K562 (cell line): Measurements from ENCODE around the gene ARNT2. TPM values are rescaled to one million over a fixed set of nuclear protein-coding genes. Genes with fewer than 3 reads are reported as not detected.

Experiments used
- ATAC-seq: fragments of 200-7000 bp; cut with Tn5 transposase; 3 replicates; pipeline ENCODE4 v1.9.1; 2020; ENCODE audit warnings: moderate library complexity
- BruUV-seq: library from RNA; stranded (reverse); fragments of 400-500 nt; replicated peaks from 2 replicates; lab custom pipeline; 2021; lab: Mats Ljungman, UMichigan
- CTCF ChIA-PET: fragments of 300-600 bp; formaldehyde crosslinking; extraction: SDS; loops from one replicate; lab custom pipeline; 2021; ENCODE audit warnings: low intra/inter-chr PET ratio; lab: Yijun Ruan, JAX
- POLR2A ChIA-PET: fragments of 300-600, 350-650 bp; sonication (Branson Sonifier 250); formaldehyde crosslinking; extraction: SDS; loops from one replicate; lab custom pipeline; 2021; ENCODE audit warnings: antibody characterized with exemption, inconsistent platforms; lab: Yijun Ruan, JAX
- DNase-seq, 4 experiments: peaks; one replicate each; pipeline versions ENCODE4 v3.0.0 to v3.0.0-alpha.2; 2011 to 2018; ENCODE audit warnings: low spot score in 3 of 4, mixed read lengths in 3 of 4; ENCODE audit errors: extremely low read depth in 1 of 4
- FAIRE-seq: peaks from 2 replicates; lab custom pipeline; 2011; peaks lifted over from hg19 to GRCh38; lab: Jason Lieb, UNC
- H2AFZ ChIP-seq: 2 replicates; pipeline ENCODE4 v1.6.0; 2011; ENCODE audit warnings: low read depth, low read length, control low read depth, inconsistent platforms
- H3K27ac ChIP-seq: fragments of 200-600 bp; 3 replicates; pipeline ENCODE4 v1.8.0; 2011; ENCODE audit warnings: low read depth, mild to moderate bottlenecking, control low read depth, inconsistent platforms, low read length, moderate library complexity, mixed read lengths; ENCODE audit errors: extremely low read depth
- H3K27me3 ChIP-seq, 2 experiments: fragments of 300-600 bp in 1 of 2; 2 replicates in 1 of 2; 3 replicates in 1 of 2; pipeline versions ENCODE4 v1.6.0 to v1.8.0; 2011; ENCODE audit warnings: inconsistent platforms in 2 of 2, low read length in 2 of 2, mild to moderate bottlenecking in 1 of 2, mixed read lengths in 1 of 2, moderate library complexity in 1 of 2; ENCODE audit not compliant: control insufficient read depth in 2 of 2, insufficient read depth in 2 of 2
- H3K36me3 ChIP-seq: fragments of 300-600 bp; 3 replicates; pipeline ENCODE4 v1.8.0; 2011; ENCODE audit warnings: mild to moderate bottlenecking, low read length, inconsistent platforms; ENCODE audit not compliant: control insufficient read depth, insufficient read depth
- H3K4me1 ChIP-seq, 2 experiments: fragments of 200-600 bp in 1 of 2; replicated peaks in 1 of 2; 2 replicates in 1 of 2; 3 replicates in 1 of 2; pipeline versions ENCODE4 v1.5.1 to v1.8.0; 2011; ENCODE audit warnings: inconsistent platforms in 2 of 2, low read length in 2 of 2, mild to moderate bottlenecking in 1 of 2, mixed read lengths in 1 of 2, moderate library complexity in 1 of 2; ENCODE audit not compliant: control insufficient read depth in 2 of 2, insufficient read depth in 2 of 2
- H3K4me2 ChIP-seq: 2 replicates; pipeline ENCODE4 v1.6.1; 2011; ENCODE audit warnings: low read length, control low read depth, inconsistent platforms, mixed read lengths; ENCODE audit not compliant: insufficient read depth
- H3K4me3 ChIP-seq: fragments of 200-600 bp; sonication (generic), shearing (Covaris generic); 2 replicates; pipeline ENCODE4 v1.5.1; 2016; ENCODE audit warnings: control low read depth, inconsistent platforms
- H3K79me2 ChIP-seq: fragments of 200-600 bp; 3 replicates; pipeline ENCODE4 v1.8.0; 2011; ENCODE audit warnings: low read length, inconsistent platforms; ENCODE audit not compliant: control insufficient read depth, insufficient read depth
- H3K9ac ChIP-seq, 2 experiments: 2 replicates each; pipeline versions ENCODE4 v1.6.0 to v1.6.1; 2011; ENCODE audit warnings: low read depth in 2 of 2, low read length in 2 of 2, control low read depth in 1 of 2, inconsistent platforms in 1 of 2, mild to moderate bottlenecking in 1 of 2, mixed read lengths in 1 of 2; ENCODE audit not compliant: insufficient read depth in 1 of 2
- H3K9me1 ChIP-seq: one replicate; pipeline ENCODE4 v1.6.0; 2011; ENCODE audit warnings: inconsistent platforms, mild to moderate bottlenecking, low read length, moderate library complexity; ENCODE audit not compliant: control insufficient read depth, insufficient read depth
- H3K9me3 ChIP-seq: replicated peaks from 2 replicates; pipeline ENCODE4 v1.5.1; 2011; ENCODE audit warnings: low read depth, low read length, inconsistent platforms; ENCODE audit not compliant: control insufficient read depth, insufficient read depth
- H4K20me1 ChIP-seq: replicated peaks from 2 replicates; pipeline ENCODE4 v1.6.1; 2011; ENCODE audit warnings: low read length, inconsistent platforms, mixed read lengths; ENCODE audit not compliant: control insufficient read depth, insufficient read depth
- ETV1 ChIP-seq: fragments of 450-650 bp; conservative IDR thresholded peaks from 2 replicates; pipeline ENCODE4 v1.6.1; 2016; ENCODE audit warnings: missing genetic modification characterization, control low read depth, low read depth, missing compliant biosample characterization
- WGBS: fragments of 100-300 bp; shearing (Covaris generic); methylation state at CpG from one replicate; pipeline ENCODE4 v1.1.6; 2016; ENCODE audit warnings: low coverage, mixed read lengths; ENCODE audit not compliant: insufficient coverage; ENCODE audit errors: missing lambda C conversion rate; 5-methylcytosine and 5-hydroxymethylcytosine counted together
- in situ Hi-C: fragments of 300-500 bp; cut with MboI; formaldehyde crosslinking; loops from 4 replicates; pipeline ENCODE4 v1.15.0; 2018; ENCODE audit warnings: inconsistent platforms, mixed read lengths
- intact Hi-C: fragments of 100-400 bp; cut with micrococcal nuclease; formaldehyde crosslinking; loops from 2 replicates; pipeline ENCODE4 v1.14.2; 2022
- polyA plus RNA-seq, 8 experiments: library from polyadenylated mRNA; depleted of rRNA in 4 of 8; stranded (reverse) in 5 of 8; unstranded in 3 of 8; fragments of >200 nt; fragmentation: Nextera tagmentation in 2 of 8; fragmentation: Illumina TruSeq in 1 of 8; extraction: Ambion mirVana in 2 of 8; extraction: Trizol in 1 of 8; gene quantifications; 2 replicates each; pipeline versions ENCODE4 v1.2.1 to v1.2.3, GENCODE V29; 2011 to 2014; ENCODE audit warnings: inconsistent platforms in 1 of 8, missing spikeins in 1 of 8
- total RNA-seq, 7 experiments: library from RNA; depleted of rRNA in 6 of 7; stranded (reverse); fragments of >200 nt in 6 of 7; fragmentation: Illumina TruSeq in 2 of 7; extraction: Trizol in 2 of 7; gene quantifications; 2 replicates each; pipeline versions ENCODE4 v1.2.1 to v1.2.3, GENCODE V29; 2011 to 2021; ENCODE audit warnings: low replicate concordance in 1 of 7
- TF ChIP-seq, protein P1 (sequence below), 2 experiments: fragments of 450-650 bp in 1 of 2; sonication (generic) in 1 of 2; formaldehyde crosslinking in 1 of 2; IDR thresholded peaks in 1 of 2; conservative IDR thresholded peaks in 1 of 2; 2 replicates each; pipeline versions ENCODE4 v1.6.1 to v1.8.1; 2016 to 2023; ENCODE audit warnings: mild to moderate bottlenecking in 2 of 2, moderate library complexity in 2 of 2, inconsistent platforms in 1 of 2, missing genetic modification reagents in 1 of 2

Gene ARNT2
- total and polyA plus RNA-seq, 9 of the 15 experiments (the other 6 are each of a cell fraction or from before 2014, with no cell fraction given), result 0.01 TPM; not detected in 8

- DNase-seq, result no peak
- POLR2A ChIA-PET, result interaction anchor here (0.7 kb wide), 2 partner anchors 19 to 1054 kb away, joined by 3 read pairs; no protein-coding TSS in a partner anchor
- no peak overlapping the region for H2AFZ ChIP-seq
- H3K9ac ChIP-seq, result no peak overlapping the region
- FAIRE-seq, result no peak
- H3K4me2 ChIP-seq, result no peak overlapping the region
- H3K9me1 ChIP-seq, result no peaks in the 10 kb centered on the region
- no peak for ATAC-seq
- no peaks in the 10 kb centered on the region for H3K79me2 ChIP-seq
- H3K27me3 ChIP-seq, result peaks cover 4 to 22% of the 10 kb centered on the region in 2 experiments; a peak in 4 of 5 replicates
- H3K4me3 ChIP-seq, result no peak overlapping the region
- CTCF ChIA-PET, result no interaction called here
- 1% methylated on average over 6 of the region's 6 CpGs for WGBS
- in situ Hi-C loops, result no loop called here
- no peaks in the 10 kb centered on the region for H4K20me1 ChIP-seq
- no peaks in the 10 kb centered on the region for H3K4me1 ChIP-seq
- BruUV-seq, result no TSS peak
- H3K9me3 ChIP-seq, result no peaks in the 10 kb centered on the region
- no peaks in the 10 kb centered on the region for H3K36me3 ChIP-seq
- no peak for TF ChIP-seq ETV1
- TF ChIP-seq, protein P1, sequence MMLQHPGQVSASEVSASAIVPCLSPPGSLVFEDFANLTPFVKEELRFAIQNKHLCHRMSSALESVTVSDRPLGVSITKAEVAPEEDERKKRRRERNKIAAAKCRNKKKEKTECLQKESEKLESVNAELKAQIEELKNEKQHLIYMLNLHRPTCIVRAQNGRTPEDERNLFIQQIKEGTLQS (IDR thresholded peaks at IDR 0.05), result 0 out of 2 replicates have a peak, but pooled peaks have one; percentile 17
- TF ChIP-seq, protein P1 (CRISPR knock-in tag; conservative IDR thresholded peaks at IDR 0.05), result no peak
- H3K27ac ChIP-seq, result no peak overlapping the region
- intact Hi-C loops, result no loop called here
These were observed 38.7 kb downstream of the ARNT2 start for GRCh38 chr15:80442728-80443403.
